ENCODE measurements around the gene AHSA1. TPM values are rescaled to one million over a fixed set of nuclear protein-coding genes. Genes with fewer than 3 reads are reported as not detected.

The AHSA1 gene
- polyA plus RNA-seq, 1 donor from 2014 or later, result 207 TPM

DNA sequence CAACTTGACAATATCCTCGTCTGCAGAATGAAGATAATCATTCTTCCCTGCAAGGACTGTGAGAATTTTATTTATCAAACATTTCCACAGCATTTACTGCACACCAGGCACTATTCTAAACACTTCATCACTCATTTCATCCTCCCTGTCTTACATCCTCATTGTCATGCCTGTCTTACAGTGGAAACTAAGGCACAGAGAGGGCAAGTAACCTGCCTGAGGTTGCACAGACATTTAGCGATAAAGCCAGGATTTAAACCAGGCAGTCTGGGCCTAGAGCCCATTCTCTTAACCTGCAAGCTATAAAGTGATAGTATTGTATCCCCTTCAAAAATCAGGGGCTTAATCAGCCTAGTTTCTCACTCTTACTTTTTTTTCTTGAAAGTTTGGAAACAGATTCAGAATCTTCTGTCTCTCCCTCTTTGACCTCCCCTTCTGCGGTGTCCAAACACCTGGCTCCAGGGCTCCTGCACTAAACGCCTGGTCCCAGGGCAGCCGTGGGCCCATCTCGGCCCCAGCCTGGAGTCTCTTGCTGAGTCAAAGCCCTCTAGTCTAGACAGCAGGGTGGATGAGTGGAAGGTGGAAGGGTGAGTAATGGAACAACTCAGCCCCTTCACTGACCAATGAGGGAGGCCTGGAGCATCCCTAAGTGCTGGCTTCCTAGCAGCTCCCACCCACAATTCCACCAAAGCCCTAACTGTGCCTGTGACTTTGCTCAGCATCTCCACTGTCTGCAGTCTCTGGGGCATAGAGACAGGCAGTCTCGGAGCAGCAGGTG, 28.2 kb downstream of the AHSA1 start:
- Histone ChIP-seq H3K9me2 (ENCODE audit: insufficient read depth, low read length) (no peaks in the 10 kb centered on the region), H3F3A (ENCODE audit: insufficient read depth, low read length, poor library complexity, severe bottlenecking) (no peaks in the 10 kb centered on the region), H4K20me1 (ENCODE audit: insufficient read depth) (no peaks in the 10 kb centered on the region), H3K4me3 (ENCODE audit: low read length) (no peak overlapping the region), H3K9ac (ENCODE audit: low read length) (no peak overlapping the region), H3K79me2 (replicated peaks; ENCODE audit: insufficient read depth, low read length) (no peaks in the 10 kb centered on the region), H2AFZ (ENCODE audit: low read depth, low read length) (no peak overlapping the region), H3K4me2 (ENCODE audit: low read length) (no peak overlapping the region), H3K9me3 (ENCODE audit: low read length) (no peaks in the 10 kb centered on the region), H3K27me3 (ENCODE audit: insufficient read depth, low read depth, low read length) (no peaks in the 10 kb centered on the region), H3K36me3 (ENCODE audit: insufficient read depth, low read length) (no peaks in the 10 kb centered on the region), H3K27ac (ENCODE audit: low read length) (no peak overlapping the region)
- TF ChIP-seq TAF1 (IDR thresholded peaks at IDR 0.05; ENCODE audit: low read depth) (no peak), EZH2 (IDR thresholded peaks at IDR 0.05; ENCODE audit: borderline replicate concordance, insufficient read depth, low read length, poor library complexity, severe bottlenecking) (no peak), EP300 (conservative IDR thresholded peaks at IDR 0.05; ENCODE audit: poor library complexity, severe bottlenecking) (no peak), POLR2AphosphoS5 (IDR thresholded peaks at IDR 0.05) (no peak), SMC3 (conservative IDR thresholded peaks at IDR 0.05; ENCODE audit: poor library complexity) (no peak), RAD21 (conservative IDR thresholded peaks at IDR 0.05) (no peak), MXI1 (conservative IDR thresholded peaks at IDR 0.05; ENCODE audit: poor library complexity, severe bottlenecking) (no peak)
- TF ChIP-seq, protein P1, sequence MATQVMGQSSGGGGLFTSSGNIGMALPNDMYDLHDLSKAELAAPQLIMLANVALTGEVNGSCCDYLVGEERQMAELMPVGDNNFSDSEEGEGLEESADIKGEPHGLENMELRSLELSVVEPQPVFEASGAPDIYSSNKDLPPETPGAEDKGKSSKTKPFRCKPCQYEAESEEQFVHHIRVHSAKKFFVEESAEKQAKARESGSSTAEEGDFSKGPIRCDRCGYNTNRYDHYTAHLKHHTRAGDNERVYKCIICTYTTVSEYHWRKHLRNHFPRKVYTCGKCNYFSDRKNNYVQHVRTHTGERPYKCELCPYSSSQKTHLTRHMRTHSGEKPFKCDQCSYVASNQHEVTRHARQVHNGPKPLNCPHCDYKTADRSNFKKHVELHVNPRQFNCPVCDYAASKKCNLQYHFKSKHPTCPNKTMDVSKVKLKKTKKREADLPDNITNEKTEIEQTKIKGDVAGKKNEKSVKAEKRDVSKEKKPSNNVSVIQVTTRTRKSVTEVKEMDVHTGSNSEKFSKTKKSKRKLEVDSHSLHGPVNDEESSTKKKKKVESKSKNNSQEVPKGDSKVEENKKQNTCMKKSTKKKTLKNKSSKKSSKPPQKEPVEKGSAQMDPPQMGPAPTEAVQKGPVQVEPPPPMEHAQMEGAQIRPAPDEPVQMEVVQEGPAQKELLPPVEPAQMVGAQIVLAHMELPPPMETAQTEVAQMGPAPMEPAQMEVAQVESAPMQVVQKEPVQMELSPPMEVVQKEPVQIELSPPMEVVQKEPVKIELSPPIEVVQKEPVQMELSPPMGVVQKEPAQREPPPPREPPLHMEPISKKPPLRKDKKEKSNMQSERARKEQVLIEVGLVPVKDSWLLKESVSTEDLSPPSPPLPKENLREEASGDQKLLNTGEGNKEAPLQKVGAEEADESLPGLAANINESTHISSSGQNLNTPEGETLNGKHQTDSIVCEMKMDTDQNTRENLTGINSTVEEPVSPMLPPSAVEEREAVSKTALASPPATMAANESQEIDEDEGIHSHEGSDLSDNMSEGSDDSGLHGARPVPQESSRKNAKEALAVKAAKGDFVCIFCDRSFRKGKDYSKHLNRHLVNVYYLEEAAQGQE (IDR thresholded peaks at IDR 0.05; ENCODE audit: borderline replicate concordance), result no peak
- TF ChIP-seq, protein P2, sequence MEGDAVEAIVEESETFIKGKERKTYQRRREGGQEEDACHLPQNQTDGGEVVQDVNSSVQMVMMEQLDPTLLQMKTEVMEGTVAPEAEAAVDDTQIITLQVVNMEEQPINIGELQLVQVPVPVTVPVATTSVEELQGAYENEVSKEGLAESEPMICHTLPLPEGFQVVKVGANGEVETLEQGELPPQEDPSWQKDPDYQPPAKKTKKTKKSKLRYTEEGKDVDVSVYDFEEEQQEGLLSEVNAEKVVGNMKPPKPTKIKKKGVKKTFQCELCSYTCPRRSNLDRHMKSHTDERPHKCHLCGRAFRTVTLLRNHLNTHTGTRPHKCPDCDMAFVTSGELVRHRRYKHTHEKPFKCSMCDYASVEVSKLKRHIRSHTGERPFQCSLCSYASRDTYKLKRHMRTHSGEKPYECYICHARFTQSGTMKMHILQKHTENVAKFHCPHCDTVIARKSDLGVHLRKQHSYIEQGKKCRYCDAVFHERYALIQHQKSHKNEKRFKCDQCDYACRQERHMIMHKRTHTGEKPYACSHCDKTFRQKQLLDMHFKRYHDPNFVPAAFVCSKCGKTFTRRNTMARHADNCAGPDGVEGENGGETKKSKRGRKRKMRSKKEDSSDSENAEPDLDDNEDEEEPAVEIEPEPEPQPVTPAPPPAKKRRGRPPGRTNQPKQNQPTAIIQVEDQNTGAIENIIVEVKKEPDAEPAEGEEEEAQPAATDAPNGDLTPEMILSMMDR (IDR thresholded peaks at IDR 0.05; ENCODE audit: poor library complexity, severe bottlenecking), result no peak

DNA sequence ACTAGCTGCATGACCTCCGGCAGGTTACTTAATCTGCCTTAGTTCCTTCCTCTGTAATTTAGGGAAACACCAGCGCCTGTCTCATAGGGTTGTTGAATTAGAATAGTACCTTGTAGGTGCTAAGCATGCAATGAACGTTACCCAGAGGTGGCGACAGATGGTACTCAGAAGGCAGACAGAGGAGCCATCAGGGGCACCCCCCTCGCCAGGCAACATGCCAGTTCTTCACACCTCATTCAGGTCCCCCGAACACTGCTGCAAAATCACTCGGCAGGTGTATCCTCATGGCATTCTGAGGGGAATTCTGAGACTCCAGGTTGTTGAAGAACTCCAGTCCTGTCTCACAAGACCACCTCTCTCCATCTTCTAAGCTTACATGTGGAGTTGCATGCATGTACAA, 30.7 kb downstream of the AHSA1 start:
- H3K4me3 ChIP-seq (ENCODE audit: low read length), result no peak overlapping the region
- H3K79me2 ChIP-seq (replicated peaks; ENCODE audit: insufficient read depth, low read length), result no peaks in the 10 kb centered on the region
- no peak for TF ChIP-seq TAF1 (IDR thresholded peaks at IDR 0.05; ENCODE audit: low read depth)
- no peak for TF ChIP-seq EZH2 (IDR thresholded peaks at IDR 0.05; ENCODE audit: borderline replicate concordance, insufficient read depth, low read length, poor library complexity, severe bottlenecking)
- TF ChIP-seq POLR2AphosphoS5 (IDR thresholded peaks at IDR 0.05), result no peak
- no peak for TF ChIP-seq SMC3 (conservative IDR thresholded peaks at IDR 0.05; ENCODE audit: poor library complexity)
- TF ChIP-seq, protein P1 (IDR thresholded peaks at IDR 0.05; ENCODE audit: borderline replicate concordance), result no peak
- TF ChIP-seq RAD21 (conservative IDR thresholded peaks at IDR 0.05), result no peak
- TF ChIP-seq, protein P2 (IDR thresholded peaks at IDR 0.05; ENCODE audit: poor library complexity, severe bottlenecking), result no peak
- no peak for TF ChIP-seq MXI1 (conservative IDR thresholded peaks at IDR 0.05; ENCODE audit: poor library complexity, severe bottlenecking)
- no peak for TF ChIP-seq EP300 (conservative IDR thresholded peaks at IDR 0.05; ENCODE audit: poor library complexity, severe bottlenecking)
- H3K4me2 ChIP-seq (ENCODE audit: low read length), result no peak overlapping the region
- no peak overlapping the region for H3K27ac ChIP-seq (ENCODE audit: low read length)
- no peaks in the 10 kb centered on the region for H3K9me3 ChIP-seq (ENCODE audit: low read length)
- H2AFZ ChIP-seq (ENCODE audit: low read depth, low read length), result no peak overlapping the region
- H4K20me1 ChIP-seq (ENCODE audit: insufficient read depth), result no peaks in the 10 kb centered on the region
- H3K9ac ChIP-seq (ENCODE audit: low read length), result no peak overlapping the region
- H3K9me2 ChIP-seq (ENCODE audit: insufficient read depth, low read length), result no peaks in the 10 kb centered on the region
- H3F3A ChIP-seq (ENCODE audit: insufficient read depth, low read length, poor library complexity, severe bottlenecking), result no peaks in the 10 kb centered on the region
- H3K27me3 ChIP-seq (ENCODE audit: insufficient read depth, low read depth, low read length), result no peaks in the 10 kb centered on the region
- H3K36me3 ChIP-seq (ENCODE audit: insufficient read depth, low read length), result no peaks in the 10 kb centered on the region
